Measurements from ENCODE around the gene CCL4. TPM values are rescaled to one million over a fixed set of nuclear protein-coding genes. Genes with fewer than 3 reads are reported as not detected.
"Not testable (repeated sequence)": the region's sequence is repeated elsewhere in the genome, so short reads cannot be mapped to it uniquely, and the experiment has no call there.

Gene CCL4
- polyA plus RNA-seq, 1 donor from 2014 or later: not detected

GRCh38 chr17:36072431-36073121 is 31.1 kb upstream of the CCL4 start:
- Histone ChIP-seq H3K27ac (ENCODE audit: low read length) (no peak overlapping the region), H4K20me1 (ENCODE audit: insufficient read depth) (no peaks in the 10 kb centered on the region), H3K4me2 (ENCODE audit: low read length) (no peak overlapping the region), H2AFZ (ENCODE audit: low read depth, low read length) (no peak overlapping the region), H3K9ac (ENCODE audit: low read length) (no peak overlapping the region), H3F3A (ENCODE audit: insufficient read depth, low read length, poor library complexity, severe bottlenecking) (no peaks in the 10 kb centered on the region), H3K79me2 (replicated peaks; ENCODE audit: insufficient read depth, low read length) (no peaks in the 10 kb centered on the region), H3K9me2 (ENCODE audit: insufficient read depth, low read length) (no peaks in the 10 kb centered on the region), H3K36me3 (ENCODE audit: insufficient read depth, low read length) (no peaks in the 10 kb centered on the region), H3K27me3 (ENCODE audit: insufficient read depth, low read depth, low read length) (no peaks in the 10 kb centered on the region), H3K9me3 (ENCODE audit: low read length) (no peaks in the 10 kb centered on the region), H3K4me3 (ENCODE audit: low read length) (no peak overlapping the region)
- TF ChIP-seq EZH2 (IDR thresholded peaks at IDR 0.05; ENCODE audit: borderline replicate concordance, insufficient read depth, low read length, poor library complexity, severe bottlenecking) (no peak), SMC3 (conservative IDR thresholded peaks at IDR 0.05; ENCODE audit: poor library complexity) (no peak), EP300 (conservative IDR thresholded peaks at IDR 0.05; ENCODE audit: poor library complexity, severe bottlenecking) (no peak), TAF1 (IDR thresholded peaks at IDR 0.05; ENCODE audit: low read depth) (no peak)

DNA sequence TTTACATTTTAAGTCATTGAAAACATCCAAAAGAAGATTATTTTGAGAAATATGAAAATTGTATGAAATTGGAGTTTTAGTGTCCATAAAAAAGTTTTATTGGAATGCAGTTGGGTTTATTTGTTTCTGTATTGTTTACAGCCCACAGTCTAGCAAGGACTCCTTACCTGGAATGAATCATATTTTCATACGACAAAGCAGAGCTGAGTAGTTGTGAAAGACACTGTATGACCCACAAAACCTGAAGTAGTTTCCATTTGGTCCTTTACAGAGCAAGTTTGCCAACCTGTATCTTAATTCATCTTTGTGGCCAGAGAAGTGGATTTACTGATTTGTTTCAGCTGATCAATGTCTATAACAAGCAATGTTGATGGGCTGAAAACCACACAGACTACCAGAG is 29.3 kb upstream of the CCL4 start:
- Histone ChIP-seq H3K36me3 (ENCODE audit: insufficient read depth, low read length) (no peaks in the 10 kb centered on the region), H3K9me2 (ENCODE audit: insufficient read depth, low read length) (no peaks in the 10 kb centered on the region), H3K27ac (ENCODE audit: low read length) (no peak overlapping the region), H3K79me2 (replicated peaks; ENCODE audit: insufficient read depth, low read length) (no peaks in the 10 kb centered on the region), H3F3A (ENCODE audit: insufficient read depth, low read length, poor library complexity, severe bottlenecking) (no peaks in the 10 kb centered on the region), H2AFZ (ENCODE audit: low read depth, low read length) (no peak overlapping the region), H3K27me3 (ENCODE audit: insufficient read depth, low read depth, low read length) (no peaks in the 10 kb centered on the region), H3K4me3 (ENCODE audit: low read length) (no peak overlapping the region), H3K9ac (ENCODE audit: low read length) (no peak overlapping the region), H4K20me1 (ENCODE audit: insufficient read depth) (no peaks in the 10 kb centered on the region), H3K9me3 (ENCODE audit: low read length) (no peaks in the 10 kb centered on the region), H3K4me2 (ENCODE audit: low read length) (no peak overlapping the region)
- TF ChIP-seq POLR2AphosphoS5 (IDR thresholded peaks at IDR 0.05) (no peak), RAD21 (conservative IDR thresholded peaks at IDR 0.05) (no peak), SMC3 (conservative IDR thresholded peaks at IDR 0.05; ENCODE audit: poor library complexity) (no peak)

- H3K27me3 ChIP-seq (ENCODE audit: insufficient read depth, low read depth, low read length); H3K79me2 ChIP-seq (replicated peaks; ENCODE audit: insufficient read depth, low read length); H3K36me3 ChIP-seq (ENCODE audit: insufficient read depth, low read length); H3K4me3 ChIP-seq (ENCODE audit: low read length); H3K9me3 ChIP-seq (ENCODE audit: low read length); H4K20me1 ChIP-seq (ENCODE audit: insufficient read depth); H3K27ac ChIP-seq (ENCODE audit: low read length); H3K9ac ChIP-seq (ENCODE audit: low read length); H3K9me2 ChIP-seq (ENCODE audit: insufficient read depth, low read length); H3K4me2 ChIP-seq (ENCODE audit: low read length); H3F3A ChIP-seq (ENCODE audit: insufficient read depth, low read length, poor library complexity, severe bottlenecking); H2AFZ ChIP-seq (ENCODE audit: low read depth, low read length): not testable (repeated sequence)
Observed at GRCh38 chr17:36081681-36082471, 21.8 kb upstream of the CCL4 start.

- H4K20me1 ChIP-seq (ENCODE audit: insufficient read depth); H3K79me2 ChIP-seq (replicated peaks; ENCODE audit: insufficient read depth, low read length); H3K9me2 ChIP-seq (ENCODE audit: insufficient read depth, low read length); H3K27ac ChIP-seq (ENCODE audit: low read length); H3K36me3 ChIP-seq (ENCODE audit: insufficient read depth, low read length); H2AFZ ChIP-seq (ENCODE audit: low read depth, low read length); H3F3A ChIP-seq (ENCODE audit: insufficient read depth, low read length, poor library complexity, severe bottlenecking); H3K4me2 ChIP-seq (ENCODE audit: low read length); H3K4me3 ChIP-seq (ENCODE audit: low read length); H3K9ac ChIP-seq (ENCODE audit: low read length); H3K9me3 ChIP-seq (ENCODE audit: low read length); H3K27me3 ChIP-seq (ENCODE audit: insufficient read depth, low read depth, low read length): not testable (repeated sequence)
Observed at GRCh38 chr17:36082482-36083120, 21.0 kb upstream of the CCL4 start.

- H3K27ac ChIP-seq (ENCODE audit: low read length); H3F3A ChIP-seq (ENCODE audit: insufficient read depth, low read length, poor library complexity, severe bottlenecking); H3K9me2 ChIP-seq (ENCODE audit: insufficient read depth, low read length); H4K20me1 ChIP-seq (ENCODE audit: insufficient read depth); H3K4me2 ChIP-seq (ENCODE audit: low read length); H3K9ac ChIP-seq (ENCODE audit: low read length); H3K27me3 ChIP-seq (ENCODE audit: insufficient read depth, low read depth, low read length); H2AFZ ChIP-seq (ENCODE audit: low read depth, low read length); H3K79me2 ChIP-seq (replicated peaks; ENCODE audit: insufficient read depth, low read length); H3K4me3 ChIP-seq (ENCODE audit: low read length); H3K9me3 ChIP-seq (ENCODE audit: low read length); H3K36me3 ChIP-seq (ENCODE audit: insufficient read depth, low read length): not testable (repeated sequence)
Observed at GRCh38 chr17:36083691-36084090, 19.9 kb upstream of the CCL4 start.

Data from neural cell (in vitro differentiated cells).